ENCODE data around the gene C1QTNF9. TPM values are rescaled to one million over a fixed set of nuclear protein-coding genes. Genes with fewer than 3 reads are reported as not detected.
A peak's percentile ranks its signal among the peaks of the same experiment; 100 is the strongest.

C1QTNF9 gene
- total and polyA plus RNA-seq, 2 of the 4 experiments (the other 2 are of a cell fraction) = 0.18 to 0.21 TPM

DNA sequence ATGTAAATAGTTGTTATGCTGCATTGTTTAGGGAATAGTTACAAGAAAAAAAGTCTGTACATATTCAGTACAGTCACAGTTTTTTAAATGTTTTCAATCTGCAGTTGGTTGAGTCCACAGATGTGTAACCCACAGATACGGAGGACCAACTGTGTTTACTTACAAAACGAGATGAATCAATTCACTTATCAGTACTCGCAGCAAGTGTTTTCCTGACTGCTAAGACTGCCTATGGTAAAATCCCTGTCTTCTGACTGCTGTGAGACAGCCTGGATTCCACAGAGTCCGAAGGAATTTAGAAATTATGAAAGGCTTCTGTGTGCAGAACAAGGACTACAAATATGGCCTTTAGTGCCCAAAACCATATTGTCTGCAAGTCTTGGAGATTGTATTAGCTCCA is 45.7 kb upstream of the C1QTNF9 start:
- H2BK5ac ChIP-seq (ENCODE audit: low read depth, low read length, poor library complexity, severe bottlenecking) = no peak overlapping the region
- peak overlapping the region; percentile 44 for H3K4me2 ChIP-seq (ENCODE audit: low read depth, low read length)
- no peak overlapping the region for H3K4ac ChIP-seq (ENCODE audit: low read depth, low read length)
- no peak overlapping the region for H3K27ac ChIP-seq (ENCODE audit: insufficient read depth, low read length)
- ChIA-PET CTCF (interaction anchor here (0.8 kb wide), 1 partner anchor 16 kb away, joined by 3 read pairs; no protein-coding TSS in a partner anchor), POLR2A (ENCODE audit: unreplicated experiment) (no interaction called here)
- intact Hi-C loops (cut with micrococcal nuclease) = no loop called here
- in situ Hi-C loops (cut with MboI; ENCODE audit: low sequenced_read_pairs) = no loop called here
- H3K4me1 ChIP-seq (ENCODE audit: control insufficient read depth, insufficient read depth, low read length) = peaks cover 5% of the 10 kb centered on the region
- H3K4me3 ChIP-seq (ENCODE audit: insufficient read depth, low read depth, low read length) = no peak overlapping the region
- no peak overlapping the region for H2AFZ ChIP-seq (replicated peaks; ENCODE audit: low read length, poor library complexity)
- no peak overlapping the region for H2AK9ac ChIP-seq (replicated peaks; ENCODE audit: low read depth, low read length, poor library complexity)
- DNase-seq = peak; percentile 88
- WGBS, 2 experiments (ENCODE audit: extremely low coverage in 2 of 2, insufficient read length in 1 of 2) = 0% methylated on average over 1 of the region's 4 CpGs; no CpG with 5 or more reads in 1 of the 2 experiments
- no peak overlapping the region for H3K18ac ChIP-seq (ENCODE audit: low read depth, low read length)
- peaks cover 4 to 34% of the 10 kb centered on the region in 2 experiments for H3K79me1 ChIP-seq (ENCODE audit: low read depth in 1 of 2, low read length in 2 of 2)
- no peak overlapping the region for H4K5ac ChIP-seq (ENCODE audit: low read depth, low read length)
- peaks cover 16% of the 10 kb centered on the region; the same call in 1 of the 2 replicates for H3K9me1 ChIP-seq (ENCODE audit: insufficient read depth, low read length)
- no peak overlapping the region for H3K9ac ChIP-seq (ENCODE audit: low read depth, low read length)
- no peak overlapping the region for H3K14ac ChIP-seq (replicated peaks; ENCODE audit: low read depth, low read length)
- no peaks in the 10 kb centered on the region for H4K20me1 ChIP-seq (ENCODE audit: insufficient read depth, low read length)
- H2BK20ac ChIP-seq (ENCODE audit: low read depth, low read length) = no peak overlapping the region
- ATAC-seq (ENCODE audit: low read depth) = peak; percentile 95
- no peak overlapping the region for H2AK5ac ChIP-seq (ENCODE audit: low read depth, low read length)
- no peak overlapping the region for H3K23ac ChIP-seq (ENCODE audit: low read depth, low read length)
- H2BK15ac ChIP-seq (ENCODE audit: low read depth, low read length) = no peak overlapping the region
- H2BK120ac ChIP-seq (ENCODE audit: low read depth, low read length) = no peak overlapping the region
- H3K27me3 ChIP-seq (ENCODE audit: control insufficient read depth, insufficient read depth, low read length) = no peaks in the 10 kb centered on the region
- H4K91ac ChIP-seq (ENCODE audit: insufficient read depth, low read depth, low read length) = no peak overlapping the region
- H4K8ac ChIP-seq (ENCODE audit: low read depth in 2 of 2, low read length in 2 of 2) = no peak overlapping the region
- no TSS peak for BruUV-seq (replicated peaks)
- H3K36me3 ChIP-seq (ENCODE audit: control insufficient read depth, insufficient read depth, low read length) = no peaks in the 10 kb centered on the region
- TF ChIP-seq BHLHE40 (IDR thresholded peaks at IDR 0.05; ENCODE audit: low read depth, low read length) (peak; percentile 33; the same call in 1 of the 2 replicates), MAZ (IDR thresholded peaks at IDR 0.05; ENCODE audit: borderline replicate concordance, low read depth, low read length) (no peak)
- no peaks in the 10 kb centered on the region for H3K9me3 ChIP-seq (ENCODE audit: control insufficient read depth, insufficient read depth, low read length)
- dilution Hi-C loops (cut with HindIII; ENCODE audit: low sequenced_read_pairs, unreplicated experiment) = no loop called here
- H3K56ac ChIP-seq (ENCODE audit: extremely low read depth, insufficient read depth, low read length) = no peak overlapping the region

Measured in IMR-90 (cell line).